Choroid plexus epithelial cell (primary cell): ENCODE data around the gene TMEM235.

Experiments used
- DNase-seq: peaks from one replicate; pipeline ENCODE4 v3.0.0-alpha.2; 2010; ENCODE audit warnings: low read depth
- H3K4me3 ChIP-seq: 2 replicates; pipeline ENCODE4 v1.5.1; 2011; ENCODE audit warnings: low read depth, mild to moderate bottlenecking, control low read depth, low read length, moderate library complexity
- CTCF ChIP-seq: conservative IDR thresholded peaks from 2 replicates; pipeline ENCODE4 v1.5.1; 2011; ENCODE audit warnings: low read depth, mild to moderate bottlenecking, control low read depth, inconsistent platforms, low read length, moderate library complexity

TMEM235 gene

GRCh38 chr17:78230996-78231935 is at the start of gene TMEM235:
TSS of gene TMEM235 (plus strand) at chr17:78231631. CDS start at chr17:78232024, 393 bp downstream.
- no peak within 1 kb of the TSS for H3K4me3 ChIP-seq
- no peak for TF ChIP-seq CTCF
- DNase-seq: no peak

- no peak for TF ChIP-seq CTCF
- H3K4me3 ChIP-seq: no peak overlapping the region
- DNase-seq: no peak
Observed at GRCh38 chr17:78182504-78182903, 48.9 kb upstream of the TMEM235 start.

GRCh38 chr17:78183916-78184315 is 47.5 kb upstream of the TMEM235 start:
- H3K4me3 ChIP-seq: no peak overlapping the region
- no peak for DNase-seq

GRCh38 chr17:78184351-78184750 is 47.1 kb upstream of the TMEM235 start:
- no peak overlapping the region for H3K4me3 ChIP-seq
- no peak for TF ChIP-seq CTCF
- DNase-seq: no peak

More at GRCh38 chr17:78183916-78184315, 47.5 kb upstream of the TMEM235 start:
- TF ChIP-seq CTCF: no peak

- no peak for TF ChIP-seq CTCF
- H3K4me3 ChIP-seq: no peak overlapping the region
- DNase-seq: no peak
Observed at GRCh38 chr17:78184868-78185267, 46.6 kb upstream of the TMEM235 start.

GRCh38 chr17:78185981-78186691 is 45.3 kb upstream of the TMEM235 start:
- no peak for TF ChIP-seq CTCF
- peak overlapping the region; percentile 73 for H3K4me3 ChIP-seq
- DNase-seq: no peak
